ENCODE data around the gene CASKIN1.

CASKIN1 gene

DNA sequence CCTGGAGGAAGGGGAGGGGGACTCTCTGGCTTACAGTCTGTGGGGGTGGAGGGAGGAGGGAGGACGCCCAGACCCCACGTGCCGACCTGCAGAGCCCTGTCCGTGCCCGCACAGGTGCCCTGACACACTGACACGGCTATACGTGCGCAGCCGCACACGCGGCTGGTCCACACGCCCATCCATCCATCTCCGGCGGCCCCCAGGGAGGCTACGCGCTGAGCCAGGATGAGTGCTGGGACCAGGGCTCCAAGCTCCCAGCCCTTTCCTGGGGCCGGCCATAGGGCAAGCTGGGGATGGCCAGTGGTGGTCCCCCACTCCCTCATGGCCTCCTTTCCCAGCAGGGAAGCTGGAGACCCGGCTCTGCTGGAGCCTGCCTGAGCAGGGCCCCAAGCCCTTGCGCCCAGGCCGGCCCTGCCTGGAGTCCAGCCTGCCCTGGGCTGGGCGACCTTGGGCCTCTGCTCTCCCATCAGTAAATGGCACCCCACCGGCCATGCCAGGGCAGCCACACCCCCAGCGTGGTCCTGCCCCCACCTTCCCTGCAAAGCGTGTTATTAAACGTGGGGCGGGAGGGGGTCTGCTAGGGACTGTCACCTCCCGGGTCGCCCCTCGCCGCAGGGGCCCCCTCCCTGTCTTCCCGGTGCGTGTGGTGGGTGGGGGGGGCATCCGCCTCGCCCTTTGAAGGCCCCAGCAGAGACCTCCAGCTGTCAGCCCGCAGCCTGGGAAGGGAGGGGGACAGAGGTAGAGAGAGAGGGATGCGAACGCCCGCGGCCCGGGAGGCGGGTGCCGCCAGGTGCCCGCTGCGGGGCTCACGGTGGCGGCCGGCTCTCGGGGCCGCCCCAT is 863 bp downstream of the CASKIN1 start:
- Histone ChIP-seq H3K4me3 (ENCODE audit: low read depth, low read length, poor library complexity, severe bottlenecking) (peak overlapping the region; percentile 0), H3K27ac (ENCODE audit: low read depth, low read length, poor library complexity, severe bottlenecking) (no peak overlapping the region)

DNA sequence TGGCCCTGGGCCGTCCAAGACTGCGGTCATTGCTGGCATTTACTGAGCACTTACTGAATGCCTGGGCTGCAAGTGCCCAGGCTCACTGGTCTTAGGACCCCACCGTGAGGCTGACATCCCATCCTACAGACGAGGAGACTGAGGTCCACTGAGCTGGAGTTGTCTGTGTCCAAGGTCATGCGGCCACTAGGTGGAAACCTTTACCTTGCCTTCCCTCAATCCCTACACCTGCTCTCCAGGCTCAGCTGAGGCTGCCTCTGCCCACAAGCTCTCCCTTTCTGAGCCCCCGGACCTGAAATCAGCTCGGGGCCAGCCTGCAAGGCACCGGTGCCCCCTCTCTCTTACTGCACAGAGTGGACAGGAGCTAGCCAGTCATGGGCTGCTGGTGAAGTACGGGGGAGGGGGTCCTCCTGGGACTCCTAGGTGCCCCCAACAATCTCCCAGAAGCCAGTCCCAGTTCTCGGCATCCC is 1.5 kb downstream of the CASKIN1 start:
- H3K27ac ChIP-seq (ENCODE audit: low read depth, low read length, poor library complexity, severe bottlenecking) = no peak overlapping the region
- no peaks in the 10 kb centered on the region for H4K20me1 ChIP-seq (ENCODE audit: insufficient read depth, low read length)
- H3K9ac ChIP-seq (ENCODE audit: low read length) = no peak overlapping the region
- H2AFZ ChIP-seq (ENCODE audit: low read length) = no peak overlapping the region
- TF ChIP-seq EZH2 (IDR thresholded peaks at IDR 0.05; ENCODE audit: borderline replicate concordance, low read length) = no peak
- TF ChIP-seq, protein P1, sequence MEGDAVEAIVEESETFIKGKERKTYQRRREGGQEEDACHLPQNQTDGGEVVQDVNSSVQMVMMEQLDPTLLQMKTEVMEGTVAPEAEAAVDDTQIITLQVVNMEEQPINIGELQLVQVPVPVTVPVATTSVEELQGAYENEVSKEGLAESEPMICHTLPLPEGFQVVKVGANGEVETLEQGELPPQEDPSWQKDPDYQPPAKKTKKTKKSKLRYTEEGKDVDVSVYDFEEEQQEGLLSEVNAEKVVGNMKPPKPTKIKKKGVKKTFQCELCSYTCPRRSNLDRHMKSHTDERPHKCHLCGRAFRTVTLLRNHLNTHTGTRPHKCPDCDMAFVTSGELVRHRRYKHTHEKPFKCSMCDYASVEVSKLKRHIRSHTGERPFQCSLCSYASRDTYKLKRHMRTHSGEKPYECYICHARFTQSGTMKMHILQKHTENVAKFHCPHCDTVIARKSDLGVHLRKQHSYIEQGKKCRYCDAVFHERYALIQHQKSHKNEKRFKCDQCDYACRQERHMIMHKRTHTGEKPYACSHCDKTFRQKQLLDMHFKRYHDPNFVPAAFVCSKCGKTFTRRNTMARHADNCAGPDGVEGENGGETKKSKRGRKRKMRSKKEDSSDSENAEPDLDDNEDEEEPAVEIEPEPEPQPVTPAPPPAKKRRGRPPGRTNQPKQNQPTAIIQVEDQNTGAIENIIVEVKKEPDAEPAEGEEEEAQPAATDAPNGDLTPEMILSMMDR (IDR thresholded peaks at IDR 0.05; ENCODE audit: low read length) = peak; percentile 59
- H3K4me1 ChIP-seq (ENCODE audit: insufficient read depth, low read length, severe bottlenecking) = peaks cover 3% of the 10 kb centered on the region
- no peaks in the 10 kb centered on the region for H3K36me3 ChIP-seq (ENCODE audit: insufficient read depth, low read length)
- H3K27me3 ChIP-seq (ENCODE audit: insufficient read depth, low read length) = peaks cover 19% of the 10 kb centered on the region; the same call in 1 of the 2 replicates
- no peaks in the 10 kb centered on the region for H3K79me2 ChIP-seq (ENCODE audit: insufficient read depth, low read length)
- no peak overlapping the region; the same call in 1 of the 2 replicates for H3K4me2 ChIP-seq (ENCODE audit: low read length)
- H3K9me3 ChIP-seq (ENCODE audit: low read length) = no peaks in the 10 kb centered on the region
- no peaks in the 10 kb centered on the region for H3K9me2 ChIP-seq (ENCODE audit: low read depth, low read length)
- H3F3A ChIP-seq (ENCODE audit: insufficient read depth, low read length) = no peaks in the 10 kb centered on the region
- H3K4me3 ChIP-seq (ENCODE audit: low read depth, low read length, poor library complexity, severe bottlenecking) = no peak overlapping the region

More for the DNA sequence above, 863 bp downstream of the CASKIN1 start:
- Histone ChIP-seq H3K79me2 (ENCODE audit: insufficient read depth, low read length) (no peaks in the 10 kb centered on the region), H3K27me3 (ENCODE audit: insufficient read depth, low read length) (peaks cover 26% of the 10 kb centered on the region; the same call in 1 of the 2 replicates), H3F3A (ENCODE audit: insufficient read depth, low read length) (no peaks in the 10 kb centered on the region), H3K4me2 (ENCODE audit: low read length) (peak overlapping the region; percentile 41), H3K9me2 (ENCODE audit: low read depth, low read length) (no peaks in the 10 kb centered on the region), H3K9ac (ENCODE audit: low read length) (no peak overlapping the region), H3K36me3 (ENCODE audit: insufficient read depth, low read length) (no peaks in the 10 kb centered on the region), H4K20me1 (ENCODE audit: insufficient read depth, low read length) (no peaks in the 10 kb centered on the region), H2AFZ (ENCODE audit: low read length) (no peak overlapping the region), H3K9me3 (ENCODE audit: low read length) (no peaks in the 10 kb centered on the region), H3K4me1 (ENCODE audit: insufficient read depth, low read length, severe bottlenecking) (peaks cover 3% of the 10 kb centered on the region)
- TF ChIP-seq EZH2 (IDR thresholded peaks at IDR 0.05; ENCODE audit: borderline replicate concordance, low read length) = no peak
- TF ChIP-seq, protein P1 (IDR thresholded peaks at IDR 0.05; ENCODE audit: low read length) = no peak

DNA sequence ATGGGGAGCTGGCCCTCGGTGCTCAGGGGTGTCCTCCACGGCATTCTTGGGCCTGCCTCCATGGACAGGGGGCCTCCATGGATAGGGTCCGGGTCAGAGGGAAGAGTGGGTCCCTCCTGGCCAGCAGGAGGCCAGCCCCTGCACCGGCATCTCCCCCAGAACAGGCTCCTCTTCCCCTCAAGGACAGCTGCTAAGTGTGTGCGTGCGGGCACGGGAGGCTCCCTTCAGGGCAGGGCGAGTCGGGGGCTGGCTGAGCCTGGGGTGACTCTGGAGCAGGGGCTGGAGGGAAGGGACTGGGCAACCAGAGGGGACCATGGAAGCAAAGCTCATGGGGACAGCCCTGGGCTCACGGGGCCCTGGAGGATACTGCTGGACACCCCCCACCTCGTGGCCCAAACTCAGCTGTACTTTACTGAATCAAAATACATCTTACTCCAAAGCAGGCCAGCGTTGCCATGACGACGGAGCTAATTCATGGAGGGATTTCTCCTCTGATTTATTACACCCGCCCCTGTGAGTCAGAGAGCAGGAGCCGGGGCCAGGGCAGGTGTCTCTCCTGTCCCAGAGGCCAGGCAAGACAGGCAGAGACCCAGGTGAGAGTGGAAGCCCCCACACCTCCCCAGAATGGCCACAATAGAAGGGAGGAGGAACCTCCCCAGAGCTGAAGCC is 2.1 kb downstream of the CASKIN1 start:
- TF ChIP-seq EZH2 (IDR thresholded peaks at IDR 0.05; ENCODE audit: borderline replicate concordance, low read length) = no peak
- TF ChIP-seq, protein P1 (IDR thresholded peaks at IDR 0.05; ENCODE audit: low read length) = no peak
- H3K4me1 ChIP-seq (ENCODE audit: insufficient read depth, low read length, severe bottlenecking) = peaks cover 3% of the 10 kb centered on the region
- H2AFZ ChIP-seq (ENCODE audit: low read length) = no peak overlapping the region
- H3K27me3 ChIP-seq (ENCODE audit: insufficient read depth, low read length) = peaks cover 18% of the 10 kb centered on the region; the same call in 1 of the 2 replicates
- H3K9me3 ChIP-seq (ENCODE audit: low read length) = no peaks in the 10 kb centered on the region
- H3K9me2 ChIP-seq (ENCODE audit: low read depth, low read length) = no peaks in the 10 kb centered on the region
- H3K9ac ChIP-seq (ENCODE audit: low read length) = no peak overlapping the region
- no peaks in the 10 kb centered on the region for H3K36me3 ChIP-seq (ENCODE audit: insufficient read depth, low read length)
- no peaks in the 10 kb centered on the region for H3K79me2 ChIP-seq (ENCODE audit: insufficient read depth, low read length)
- H3K4me2 ChIP-seq (ENCODE audit: low read length) = no peak overlapping the region
- H3F3A ChIP-seq (ENCODE audit: insufficient read depth, low read length) = no peaks in the 10 kb centered on the region
- no peaks in the 10 kb centered on the region for H4K20me1 ChIP-seq (ENCODE audit: insufficient read depth, low read length)
- no peak overlapping the region for H3K27ac ChIP-seq (ENCODE audit: low read depth, low read length, poor library complexity, severe bottlenecking)
- no peak overlapping the region for H3K4me3 ChIP-seq (ENCODE audit: low read depth, low read length, poor library complexity, severe bottlenecking)
